Calu3 (cell line): ENCODE data around the gene KLK13. TPM values are rescaled to one million over a fixed set of nuclear protein-coding genes. Genes with fewer than 3 reads are reported as not detected.

Source experiments
- Bru-seq: library from RNA; stranded (reverse); fragments of 400-500 nt; gene quantifications from one replicate; lab custom pipeline; 2021; lab: Mats Ljungman, UMichigan
- BruChase-seq, 2 experiments: library from RNA; stranded (reverse); fragments of 400-500 nt; gene quantifications; one replicate each; lab custom pipeline; 2021; lab: Mats Ljungman, UMichigan
- BruUV-seq: library from RNA; stranded (reverse); fragments of 400-500 nt; replicated peaks from 2 replicates; lab custom pipeline; 2021; lab: Mats Ljungman, UMichigan
- CTCF ChIA-PET: fragments of 300-600 bp; sonication (Branson Sonifier 250); formaldehyde crosslinking; loops from one replicate; lab custom pipeline; 2022; ENCODE audit warnings: antibody characterized with exemption; lab: Charles Lee
- DNase-seq: peaks from one replicate; pipeline ENCODE4 v3.0.0; 2022
- H3K27ac Mint-ChIP-seq: one replicate; pipeline ENCODE4 v1.8.0; 2022; ENCODE audit warnings: mixed read lengths; ENCODE audit not compliant: unreplicated experiment
- H3K27me3 Mint-ChIP-seq: one replicate; pipeline ENCODE4 v1.8.0; 2022; ENCODE audit warnings: mixed read lengths; ENCODE audit not compliant: unreplicated experiment
- H3K36me3 Mint-ChIP-seq: one replicate; pipeline ENCODE4 v1.8.0; 2022; ENCODE audit warnings: mild to moderate bottlenecking, moderate library complexity, mixed read lengths; ENCODE audit not compliant: insufficient read depth, unreplicated experiment
- H3K4me1 Mint-ChIP-seq: one replicate; pipeline ENCODE4 v1.8.0; 2022; ENCODE audit warnings: mild to moderate bottlenecking, low read depth, mixed read lengths; ENCODE audit not compliant: unreplicated experiment
- H3K4me3 Mint-ChIP-seq: one replicate; pipeline ENCODE4 v1.8.0; 2022; ENCODE audit warnings: mild to moderate bottlenecking, low read depth, moderate library complexity, mixed read lengths; ENCODE audit not compliant: unreplicated experiment
- H3K9me3 Mint-ChIP-seq: one replicate; pipeline ENCODE4 v1.8.0; 2022; ENCODE audit warnings: low read depth, mixed read lengths; ENCODE audit not compliant: unreplicated experiment
- intact Hi-C: fragments of 100-400 bp; cut with micrococcal nuclease; formaldehyde crosslinking; loops from one replicate; pipeline ENCODE4 v1.10.0; 2022; ENCODE audit not compliant: unreplicated experiment
- long read RNA-seq: library from polyadenylated mRNA; stranded (forward); transcript quantifications from one replicate; pipeline ENCODE4 v2.0.0, GENCODE V29; 2022
- total RNA-seq: library from RNA; stranded (reverse); gene quantifications from 2 replicates; pipeline ENCODE4 v1.2.3, GENCODE V29; 2022
- TF ChIP-seq, protein P1 (sequence below): fragments of 200-600 bp; IDR thresholded peaks from one replicate; pipeline ENCODE4 v1.8.0; 2022; ENCODE audit warnings: antibody characterized with exemption; ENCODE audit not compliant: unreplicated experiment

Gene KLK13, protein sequence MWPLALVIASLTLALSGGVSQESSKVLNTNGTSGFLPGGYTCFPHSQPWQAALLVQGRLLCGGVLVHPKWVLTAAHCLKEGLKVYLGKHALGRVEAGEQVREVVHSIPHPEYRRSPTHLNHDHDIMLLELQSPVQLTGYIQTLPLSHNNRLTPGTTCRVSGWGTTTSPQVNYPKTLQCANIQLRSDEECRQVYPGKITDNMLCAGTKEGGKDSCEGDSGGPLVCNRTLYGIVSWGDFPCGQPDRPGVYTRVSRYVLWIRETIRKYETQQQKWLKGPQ
- not detected in 2 replicates for total RNA-seq
- Bru-seq, nascent RNA: not detected
- not detected for BruChase-seq, experiment 1, labeled RNA remaining after a 6-hour chase
- BruChase-seq, experiment 2, labeled RNA remaining after a 2-hour chase: not detected
- long read RNA-seq: 0 reads

DNA sequence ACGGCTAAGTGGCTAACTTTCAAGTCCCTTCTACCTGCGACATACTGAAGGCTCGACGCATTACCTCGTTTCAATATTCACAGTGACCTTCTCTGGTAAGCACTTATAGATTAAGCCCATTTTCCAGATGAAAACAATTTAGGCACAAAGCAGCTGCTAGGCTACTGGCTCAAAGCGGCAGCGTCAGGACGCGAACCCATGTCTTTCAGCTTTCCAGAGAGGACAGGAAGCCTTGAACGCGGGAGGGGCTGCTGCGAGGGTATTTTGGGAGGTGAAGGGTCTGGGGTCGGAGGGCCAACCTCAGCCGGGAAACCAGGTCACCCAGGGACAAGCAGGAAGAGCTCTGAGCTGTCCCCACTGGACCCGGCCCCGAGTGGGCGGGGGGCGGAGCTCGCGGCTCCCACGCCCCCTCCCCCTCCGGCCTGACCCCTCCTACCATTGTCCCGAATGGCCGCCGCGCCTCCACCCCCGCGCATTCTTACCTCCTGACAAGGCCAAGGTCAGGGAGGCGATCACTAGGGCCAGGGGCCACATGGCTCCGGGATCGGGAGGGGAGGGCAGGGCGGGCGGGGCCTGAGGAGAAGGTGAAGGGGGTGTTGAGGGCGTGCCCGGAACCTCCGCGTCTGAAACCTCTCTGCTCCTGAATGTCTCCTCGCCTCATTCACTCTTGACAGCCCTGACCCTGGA is at the start of gene KLK13:
Gene KLK13, minus strand, starts transcription at position 559 of the 687 bp plus-strand sequence. Its CDS starts 25 bp downstream, at position 534.
- TF ChIP-seq, protein P1, sequence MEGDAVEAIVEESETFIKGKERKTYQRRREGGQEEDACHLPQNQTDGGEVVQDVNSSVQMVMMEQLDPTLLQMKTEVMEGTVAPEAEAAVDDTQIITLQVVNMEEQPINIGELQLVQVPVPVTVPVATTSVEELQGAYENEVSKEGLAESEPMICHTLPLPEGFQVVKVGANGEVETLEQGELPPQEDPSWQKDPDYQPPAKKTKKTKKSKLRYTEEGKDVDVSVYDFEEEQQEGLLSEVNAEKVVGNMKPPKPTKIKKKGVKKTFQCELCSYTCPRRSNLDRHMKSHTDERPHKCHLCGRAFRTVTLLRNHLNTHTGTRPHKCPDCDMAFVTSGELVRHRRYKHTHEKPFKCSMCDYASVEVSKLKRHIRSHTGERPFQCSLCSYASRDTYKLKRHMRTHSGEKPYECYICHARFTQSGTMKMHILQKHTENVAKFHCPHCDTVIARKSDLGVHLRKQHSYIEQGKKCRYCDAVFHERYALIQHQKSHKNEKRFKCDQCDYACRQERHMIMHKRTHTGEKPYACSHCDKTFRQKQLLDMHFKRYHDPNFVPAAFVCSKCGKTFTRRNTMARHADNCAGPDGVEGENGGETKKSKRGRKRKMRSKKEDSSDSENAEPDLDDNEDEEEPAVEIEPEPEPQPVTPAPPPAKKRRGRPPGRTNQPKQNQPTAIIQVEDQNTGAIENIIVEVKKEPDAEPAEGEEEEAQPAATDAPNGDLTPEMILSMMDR: no peak
- H3K9me3 Mint-ChIP-seq: peaks cover 12% of the 10 kb centered on the region
- no peaks in the 10 kb centered on the region for H3K4me1 Mint-ChIP-seq
- peaks cover 54% of the 10 kb centered on the region for H3K27me3 Mint-ChIP-seq
- no peaks in the 10 kb centered on the region for H3K36me3 Mint-ChIP-seq
- CTCF ChIA-PET: interaction anchor here (0.7 to 0.9 kb wide), 2 partner anchors 12 to 44 kb away, joined by 4 read pairs; no protein-coding TSS in a partner anchor
- BruUV-seq: no TSS peak
- no peak within 1 kb of the TSS for H3K27ac Mint-ChIP-seq
- intact Hi-C loops: no loop called here
- DNase-seq: peak; percentile 24
- H3K4me3 Mint-ChIP-seq: peak within 1 kb of the TSS; percentile 56

DNA sequence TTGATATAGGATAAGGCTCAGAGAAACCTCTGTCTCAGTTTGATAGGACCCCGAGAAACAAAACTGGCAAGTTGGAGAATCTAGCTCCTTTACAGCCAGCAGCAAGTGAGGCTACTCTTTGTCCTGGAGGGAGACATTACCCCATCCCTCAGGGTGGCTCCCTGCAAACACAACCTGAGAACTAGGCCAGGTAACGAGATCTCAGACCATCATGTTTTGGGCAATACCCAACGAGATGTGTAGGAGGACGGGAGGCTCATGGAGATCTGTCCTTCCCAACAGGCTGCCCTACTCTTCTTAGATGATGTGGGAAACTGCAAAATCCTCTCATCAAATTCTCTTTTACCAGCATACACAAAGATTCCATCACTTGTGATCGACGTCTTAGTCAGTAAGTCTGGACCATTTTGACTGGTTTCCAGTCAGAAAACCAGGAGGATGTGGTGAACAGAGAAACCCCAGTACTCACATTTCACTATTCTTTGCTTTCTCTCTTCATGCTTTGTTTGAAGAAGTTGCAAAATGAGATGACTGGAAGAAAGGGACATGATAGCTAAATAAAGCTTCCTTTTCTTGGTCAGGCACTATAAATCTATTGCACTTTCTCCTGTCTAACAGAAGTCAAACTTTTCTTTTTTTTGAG is 49.3 kb upstream of the KLK13 start:
- Mint-ChIP-seq H3K4me1 (no peaks in the 10 kb centered on the region), H3K27ac (no peak overlapping the region), H3K9me3 (no peaks in the 10 kb centered on the region), H3K36me3 (no peaks in the 10 kb centered on the region), H3K4me3 (no peak overlapping the region), H3K27me3 (no peaks in the 10 kb centered on the region)
- CTCF ChIA-PET: no interaction called here
- intact Hi-C loops: no loop called here
- no peak for DNase-seq
- BruUV-seq: no TSS peak
- TF ChIP-seq, protein P1: no peak

DNA sequence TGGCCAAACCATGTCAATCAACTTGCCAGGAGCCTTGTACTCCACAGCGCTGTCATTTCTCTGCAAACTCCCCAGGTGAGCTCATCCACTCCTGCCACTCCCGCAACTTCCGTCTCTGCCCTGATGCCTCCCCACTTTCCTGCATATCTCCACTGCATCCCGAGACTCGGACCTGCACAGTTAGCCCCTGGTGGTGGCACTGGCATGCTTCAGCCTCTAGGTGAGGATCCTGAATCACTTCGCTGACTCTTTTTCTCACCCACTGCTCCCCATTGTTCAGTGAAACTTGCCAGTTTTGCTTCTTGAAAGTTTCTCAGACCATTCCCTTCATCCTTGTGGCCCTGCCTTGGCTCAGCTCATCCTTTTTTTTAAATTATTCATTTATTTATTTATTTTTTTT is 46.7 kb upstream of the KLK13 start:
- no peak overlapping the region for H3K27ac Mint-ChIP-seq
- intact Hi-C loops: no loop called here
- H3K4me1 Mint-ChIP-seq: peaks cover 10% of the 10 kb centered on the region
- CTCF ChIA-PET: no interaction called here
- peak; percentile 63 for DNase-seq
- no peak overlapping the region for H3K4me3 Mint-ChIP-seq
- no peaks in the 10 kb centered on the region for H3K27me3 Mint-ChIP-seq
- H3K9me3 Mint-ChIP-seq: no peaks in the 10 kb centered on the region
- no TSS peak for BruUV-seq
- TF ChIP-seq, protein P1: peak; percentile 58
- H3K36me3 Mint-ChIP-seq: peaks cover 20% of the 10 kb centered on the region

DNA sequence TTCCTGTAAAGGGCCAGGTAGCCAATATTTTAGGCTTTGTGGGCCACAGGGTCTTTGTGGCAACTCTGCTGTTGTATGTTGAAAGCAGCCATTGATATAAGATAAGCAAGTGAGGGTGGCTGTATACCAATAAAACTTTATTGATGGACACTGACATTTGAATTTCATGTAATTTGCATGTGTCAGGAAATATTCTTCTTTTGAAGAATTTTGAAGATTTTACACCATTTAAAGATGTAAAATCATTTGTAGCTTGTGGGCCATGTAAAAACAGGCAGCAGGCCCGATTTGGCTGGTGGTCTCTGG is 45.7 kb upstream of the KLK13 start:
- intact Hi-C loops: no loop called here
- TF ChIP-seq, protein P1: no peak
- Mint-ChIP-seq H3K9me3 (no peaks in the 10 kb centered on the region), H3K27me3 (no peaks in the 10 kb centered on the region), H3K4me1 (peaks cover 10% of the 10 kb centered on the region), H3K4me3 (no peak overlapping the region), H3K27ac (no peak overlapping the region), H3K36me3 (peaks cover 20% of the 10 kb centered on the region)
- no TSS peak for BruUV-seq
- no peak for DNase-seq
- CTCF ChIA-PET: interaction anchor here (0.7 to 1.4 kb wide), 4 partner anchors 89 to 413 kb away, joined by 3 read pairs; no protein-coding TSS in a partner anchor
